GM18867 (cell line): ENCODE results near the gene SINHCAF.
A peak's percentile ranks its signal among the peaks of the same experiment; 100 is the strongest.

Experiments
- ATAC-seq: cut with Tn5 transposase; IDR thresholded peaks from one replicate; pipeline ENCODE4 v1.9.1; 2021; ENCODE audit warnings: mild to moderate bottlenecking, moderate library complexity; ENCODE audit not compliant: unreplicated experiment

Gene SINHCAF

GRCh38 chr12:31311634-31312258 is 14.2 kb downstream of the SINHCAF start:
- ATAC-seq: no peak

GRCh38 chr12:31310488-31310887 is 15.5 kb downstream of the SINHCAF start:
- no peak for ATAC-seq

GRCh38 chr12:31309279-31309678 is 16.7 kb downstream of the SINHCAF start:
- ATAC-seq: no peak

GRCh38 chr12:31308116-31308515 is 17.8 kb downstream of the SINHCAF start:
- ATAC-seq: no peak

- no peak for ATAC-seq
Observed at GRCh38 chr12:31306866-31307265, 19.1 kb downstream of the SINHCAF start.

- ATAC-seq: no peak
Observed at GRCh38 chr12:31303466-31303865, 22.5 kb downstream of the SINHCAF start.

- no peak for ATAC-seq
Observed at GRCh38 chr12:31301311-31301710, 24.6 kb downstream of the SINHCAF start.

GRCh38 chr12:31300783-31301182 is 25.2 kb downstream of the SINHCAF start:
- no peak for ATAC-seq

- ATAC-seq: no peak
Observed at GRCh38 chr12:31300341-31300740, 25.6 kb downstream of the SINHCAF start.

GRCh38 chr12:31298922-31299321 is 27.0 kb downstream of the SINHCAF start:
- no peak for ATAC-seq

GRCh38 chr12:31298515-31298910 is 27.4 kb downstream of the SINHCAF start:
- no peak for ATAC-seq

- ATAC-seq: peak; percentile 51
Observed at GRCh38 chr12:31297572-31298514, 28.1 kb downstream of the SINHCAF start.

- no peak for ATAC-seq
Observed at GRCh38 chr12:31289441-31289840, 36.5 kb downstream of the SINHCAF start.

- ATAC-seq: no peak
Observed at GRCh38 chr12:31288381-31288780, 37.6 kb downstream of the SINHCAF start.

- no peak for ATAC-seq
Observed at GRCh38 chr12:31280183-31280582, 45.8 kb downstream of the SINHCAF start.

GRCh38 chr12:31279390-31279924 is 46.5 kb downstream of the SINHCAF start:
- no peak for ATAC-seq

GRCh38 chr12:31278832-31279231 is 47.1 kb downstream of the SINHCAF start:
- no peak for ATAC-seq

- no peak for ATAC-seq
Observed at GRCh38 chr12:31278424-31278823, 47.5 kb downstream of the SINHCAF start.

GRCh38 chr12:31277081-31277480 is 48.9 kb downstream of the SINHCAF start:
- no peak for ATAC-seq

GRCh38 chr12:31275491-31275890 is 50.5 kb downstream of the SINHCAF start:
- no peak for ATAC-seq

GRCh38 chr12:31274520-31275300 is 51.2 kb downstream of the SINHCAF start:
- no peak for ATAC-seq
